ENCODE data around the gene NAA80. TPM values are rescaled to one million over a fixed set of nuclear protein-coding genes. Genes with fewer than 3 reads are reported as not detected.

NAA80 gene
- total RNA-seq, 4 donors from 2014 or later: 4.7 to 33.5 (median 24.0) TPM

DNA sequence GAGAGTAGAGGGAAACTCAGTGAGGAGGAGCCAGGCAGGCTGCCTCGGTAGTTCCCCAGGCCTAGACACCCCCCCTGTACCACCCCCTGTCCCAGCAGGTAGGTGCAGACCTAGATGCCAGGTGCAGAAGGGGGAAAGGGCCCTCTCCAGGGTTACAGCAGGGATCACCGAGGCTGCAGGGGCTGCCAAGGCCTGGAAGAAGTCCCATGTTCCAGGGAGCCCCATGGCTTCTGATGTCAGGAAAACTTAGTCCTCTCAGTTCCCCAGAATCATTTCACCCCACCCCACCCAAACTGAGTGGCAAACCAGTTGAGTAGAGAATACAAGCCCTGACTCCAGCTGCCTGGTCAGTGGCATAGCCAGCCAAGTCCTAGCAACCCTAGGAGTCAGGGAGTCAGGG lies 37.7 kb downstream of the NAA80 start:
- peak overlapping the region; percentile 97 to 99 for H3K27ac ChIP-seq
- TF ChIP-seq, protein P1, sequence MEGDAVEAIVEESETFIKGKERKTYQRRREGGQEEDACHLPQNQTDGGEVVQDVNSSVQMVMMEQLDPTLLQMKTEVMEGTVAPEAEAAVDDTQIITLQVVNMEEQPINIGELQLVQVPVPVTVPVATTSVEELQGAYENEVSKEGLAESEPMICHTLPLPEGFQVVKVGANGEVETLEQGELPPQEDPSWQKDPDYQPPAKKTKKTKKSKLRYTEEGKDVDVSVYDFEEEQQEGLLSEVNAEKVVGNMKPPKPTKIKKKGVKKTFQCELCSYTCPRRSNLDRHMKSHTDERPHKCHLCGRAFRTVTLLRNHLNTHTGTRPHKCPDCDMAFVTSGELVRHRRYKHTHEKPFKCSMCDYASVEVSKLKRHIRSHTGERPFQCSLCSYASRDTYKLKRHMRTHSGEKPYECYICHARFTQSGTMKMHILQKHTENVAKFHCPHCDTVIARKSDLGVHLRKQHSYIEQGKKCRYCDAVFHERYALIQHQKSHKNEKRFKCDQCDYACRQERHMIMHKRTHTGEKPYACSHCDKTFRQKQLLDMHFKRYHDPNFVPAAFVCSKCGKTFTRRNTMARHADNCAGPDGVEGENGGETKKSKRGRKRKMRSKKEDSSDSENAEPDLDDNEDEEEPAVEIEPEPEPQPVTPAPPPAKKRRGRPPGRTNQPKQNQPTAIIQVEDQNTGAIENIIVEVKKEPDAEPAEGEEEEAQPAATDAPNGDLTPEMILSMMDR (IDR thresholded peaks at IDR 0.05): no peak
- no peak for TF ChIP-seq POLR2A (IDR thresholded peaks at IDR 0.05)
- no peak overlapping the region for H3K4me3 ChIP-seq
- no peaks in the 10 kb centered on the region for H3K36me3 ChIP-seq
- no peaks in the 10 kb centered on the region for H3K27me3 ChIP-seq
- DNase-seq: no peak
- peaks cover 9 to 33% of the 10 kb centered on the region in 2 donors for H3K4me1 ChIP-seq
- H3K9me3 ChIP-seq: no peaks in the 10 kb centered on the region
- intact Hi-C loops (cut with DNase I; ENCODE audit: low total_unique reads): no loop called here

DNA sequence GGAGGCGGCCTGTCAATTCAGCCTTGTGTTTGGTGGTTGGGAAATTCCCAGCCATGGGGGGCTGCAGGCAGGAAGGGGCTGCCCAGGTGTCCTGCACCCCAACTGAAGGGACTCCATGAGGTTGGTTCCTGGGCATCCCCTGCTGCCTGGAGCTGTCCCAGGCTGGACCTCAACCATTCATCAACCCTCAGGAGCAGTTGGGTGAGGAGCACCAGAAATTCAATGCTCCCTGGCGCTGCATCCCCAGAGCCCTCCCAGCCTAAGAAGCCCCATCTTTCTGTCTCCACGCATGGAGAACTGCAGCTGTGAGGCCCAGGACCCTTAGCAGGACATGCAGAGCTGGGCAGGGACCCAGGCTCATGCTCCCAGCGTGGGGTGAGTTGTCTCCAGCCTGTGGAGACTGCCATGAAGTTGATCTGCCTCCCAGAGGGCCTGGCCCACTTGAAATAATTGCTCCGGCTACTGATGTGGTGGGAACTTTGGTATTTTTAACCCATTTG lies 38.2 kb downstream of the NAA80 start:
- intact Hi-C loops (cut with DNase I; ENCODE audit: low total_unique reads): no loop called here
- Histone ChIP-seq H3K4me1 (peaks cover 7 to 28% of the 10 kb centered on the region in 2 donors), H3K36me3 (no peaks in the 10 kb centered on the region), H3K27ac (peak overlapping the region; percentile 97 to 99), H3K4me3 (peak overlapping the region; percentile 48 to 51), H3K27me3 (no peaks in the 10 kb centered on the region), H3K9me3 (no peaks in the 10 kb centered on the region)
- TF ChIP-seq, protein P1 (IDR thresholded peaks at IDR 0.05): no peak
- TF ChIP-seq POLR2A (IDR thresholded peaks at IDR 0.05): no peak
- no peak for DNase-seq

DNA sequence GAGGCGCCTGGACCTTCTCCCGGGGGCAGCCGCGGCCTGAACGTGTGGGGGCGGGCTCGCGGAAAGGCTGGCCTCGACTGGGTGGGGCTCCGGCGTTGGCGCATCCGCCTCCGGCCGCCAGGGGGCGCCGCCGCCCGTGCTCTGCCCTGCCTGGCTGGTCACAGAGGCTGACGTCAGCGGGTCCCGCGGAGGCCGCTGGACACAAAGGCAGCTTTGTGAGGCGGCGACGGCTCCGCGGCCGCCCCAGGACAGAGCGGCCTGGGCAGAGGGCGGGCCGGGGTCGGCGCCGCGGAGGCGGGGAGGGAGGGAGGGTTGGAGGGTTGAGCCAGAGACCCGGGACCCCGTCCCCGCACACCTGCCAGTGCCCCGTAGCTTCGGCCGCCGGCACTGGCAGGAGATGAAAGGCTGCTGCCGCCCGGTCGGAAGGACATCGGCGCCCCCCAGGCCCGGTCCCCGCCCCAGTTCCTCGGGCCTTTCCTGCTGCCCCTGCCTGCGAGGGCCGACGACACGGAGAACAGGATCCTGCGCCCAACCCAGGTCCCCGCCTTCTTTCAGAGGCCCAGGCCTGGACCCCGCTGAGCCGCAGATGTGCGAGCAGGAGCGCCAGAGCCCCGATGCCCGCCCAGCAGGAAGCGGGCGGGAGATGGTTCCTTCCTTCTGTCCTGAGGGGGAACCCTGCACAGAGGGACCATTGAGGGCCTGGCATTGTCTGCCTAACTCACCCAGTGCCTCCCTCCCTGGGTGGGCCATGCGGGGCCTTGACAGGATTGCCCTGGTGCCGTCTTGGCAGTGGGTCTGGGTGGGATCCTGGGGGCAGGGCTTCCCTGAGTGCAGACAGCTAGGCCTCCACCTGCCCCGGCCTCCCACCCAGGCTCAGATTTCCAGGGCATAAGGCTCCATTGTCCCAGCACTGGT lies 38.9 kb downstream of the NAA80 start:
- no peaks in the 10 kb centered on the region for H3K9me3 ChIP-seq
- DNase-seq: peak; percentile 92 to 95
- intact Hi-C loops (cut with DNase I; ENCODE audit: low total_unique reads): no loop called here
- peak; percentile 77 to 94 for TF ChIP-seq POLR2A (IDR thresholded peaks at IDR 0.05)
- TF ChIP-seq, protein P1 (IDR thresholded peaks at IDR 0.05): peak; percentile 79 to 100 (median 99)
- H3K36me3 ChIP-seq: no peaks in the 10 kb centered on the region
- peak overlapping the region; percentile 48 to 51 for H3K4me3 ChIP-seq
- H3K4me1 ChIP-seq: peaks cover 4 to 21% of the 10 kb centered on the region in 2 donors
- peak overlapping the region; percentile 97 to 99 for H3K27ac ChIP-seq
- no peaks in the 10 kb centered on the region for H3K27me3 ChIP-seq

- no peaks in the 10 kb centered on the region for H3K9me3 ChIP-seq
- no peak for DNase-seq
- peak overlapping the region; percentile 97 to 99 for H3K27ac ChIP-seq
- TF ChIP-seq, protein P1 (IDR thresholded peaks at IDR 0.05): no peak
- no peak for TF ChIP-seq POLR2A (IDR thresholded peaks at IDR 0.05)
- H3K36me3 ChIP-seq: no peaks in the 10 kb centered on the region
- peak overlapping the region in 1 of 2 donors; percentile 48 for H3K4me3 ChIP-seq
- no peaks in the 10 kb centered on the region for H3K27me3 ChIP-seq
- H3K4me1 ChIP-seq: peaks cover 0 to 20% of the 10 kb centered on the region in 2 donors
- intact Hi-C loops (cut with DNase I; ENCODE audit: low total_unique reads): no loop called here
Observed at GRCh38 chr3:50259432-50260026, 39.7 kb downstream of the NAA80 start.

DNA sequence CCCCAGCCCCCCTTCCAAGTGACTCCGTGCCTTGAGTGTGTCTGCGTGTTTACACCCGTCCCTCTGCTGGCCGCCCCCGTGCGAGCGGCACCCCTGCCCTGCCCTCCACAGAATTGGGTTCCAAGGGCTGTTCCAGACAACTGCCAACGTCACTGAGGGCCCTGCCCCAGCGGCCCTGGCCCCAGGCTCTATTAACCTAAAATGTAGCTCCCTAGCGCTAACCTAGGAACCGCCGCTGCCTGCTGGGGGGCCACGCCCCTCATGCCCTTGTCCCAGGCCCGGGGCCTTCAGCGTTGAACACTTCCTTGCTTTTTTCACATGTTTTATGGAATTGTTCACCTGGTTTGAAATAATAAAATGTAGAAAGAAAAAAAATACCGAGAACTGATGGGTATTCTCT lies 40.2 kb downstream of the NAA80 start:
- intact Hi-C loops (cut with DNase I; ENCODE audit: low total_unique reads): no loop called here
- DNase-seq: no peak
- no peaks in the 10 kb centered on the region for H3K9me3 ChIP-seq
- H3K36me3 ChIP-seq: no peaks in the 10 kb centered on the region
- peak overlapping the region; percentile 97 to 99 for H3K27ac ChIP-seq
- H3K4me1 ChIP-seq: peaks cover 0 to 20% of the 10 kb centered on the region in 2 donors
- no peak overlapping the region for H3K4me3 ChIP-seq
- H3K27me3 ChIP-seq: no peaks in the 10 kb centered on the region
- no peak for TF ChIP-seq POLR2A (IDR thresholded peaks at IDR 0.05)
- TF ChIP-seq, protein P1 (IDR thresholded peaks at IDR 0.05): no peak
